Adrenal gland (tissue), 12 donors: Measurements from ENCODE around the gene CAPN8. TPM values are rescaled to one million over a fixed set of nuclear protein-coding genes. Genes with fewer than 3 reads are reported as not detected.

Source experiments
- DNase-seq, 7 donors: peaks; one replicate each; pipeline ENCODE4 v3.0.0-alpha.2; 2019 to 2020
- H3K27ac ChIP-seq, 5 donors: fragments of 200-600 bp; sonication (generic) in 4 of 5; 1 replicate in 3 of 5; 2 replicates in 2 of 5; pipeline versions ENCODE4 v1.5.1 to v1.8.0; 2016 to 2020; ENCODE audit warnings: mild to moderate bottlenecking in 1 of 5
- H3K27me3 ChIP-seq: fragments of 200-600 bp; 2 replicates; pipeline ENCODE4 v1.8.0; 2021
- H3K36me3 ChIP-seq, 2 donors: fragments of 200-600 bp; replicated peaks in 1 of 2; 1 replicate in 1 of 2; 2 replicates in 1 of 2; pipeline versions ENCODE4 v1.5.1 to v1.8.0; 2018 to 2022
- H3K4me1 ChIP-seq, 2 donors: fragments of 200-600 bp; replicated peaks in 1 of 2; 1 replicate in 1 of 2; 2 replicates in 1 of 2; pipeline versions ENCODE4 v1.5.1 to v1.8.0; 2018 to 2021
- H3K4me3 ChIP-seq, 4 donors: fragments of 200-600 bp; sonication (generic) in 3 of 4; one replicate each; pipeline ENCODE4 v1.5.1; 2016 to 2018
- H3K9me3 ChIP-seq, 3 donors: fragments of 200-600 bp; sonication (generic) in 1 of 3; replicated peaks in 1 of 3; 1 replicate in 2 of 3; 2 replicates in 1 of 3; pipeline versions ENCODE4 v1.5.1 to v1.8.0; 2016 to 2021
- POLR2A ChIP-seq, 2 donors: fragments of 450-650 bp; IDR thresholded peaks; one replicate each; pipeline ENCODE4 v1.6.1; 2017; ENCODE audit warnings: antibody characterized with exemption in 2 of 2, mild to moderate bottlenecking in 2 of 2, moderate library complexity in 1 of 2
- WGBS, 4 donors: extraction: QIAGEN DNeasy Blood & Tissue Kit in 2 of 4; methylation state at CpG; one replicate each; pipeline versions ENCODE4 v1.1.5 to v1.1.7; 2013 to 2017; 5-methylcytosine and 5-hydroxymethylcytosine counted together
- intact Hi-C, 2 donors: fragments of 100-400 bp; cut with DNase I; formaldehyde crosslinking; loops; one replicate each; pipeline versions ENCODE4 v1.14.1 to v1.15.0; 2022 to 2023
- polyA plus RNA-seq, 3 donors: library from polyadenylated mRNA; stranded (reverse); fragments of 200-250 nt in 2 of 3; fragments of 350-450 nt in 1 of 3; fragmentation: Illumina TruSeq in 1 of 3; extraction: RNeasy Lipid Tissue Mini Kit (QIAGEN cat#74804) in 1 of 3; gene quantifications; one replicate each; pipeline ENCODE4 v1.2.3, GENCODE V29; 2013 to 2014
- total RNA-seq, 9 donors: library from RNA; depleted of rRNA in 4 of 9; stranded (reverse); fragments of >200 nt in 4 of 9; fragments of 120-200 nt in 1 of 9; fragmentation: NEBNext Ultra II Directional in 1 of 9; extraction: Animal tissue kit (Norgen Biotek cat#: 25700) in 1 of 9; gene quantifications; one replicate each; pipeline versions ENCODE4 v1.1.0 to v1.2.4, GENCODE V29; 2013 to 2023
- TF ChIP-seq, protein P1 (sequence below), 6 experiments: fragments of 450-650 bp in 4 of 6; fragments of 200-600 bp in 2 of 6; sonication (generic) in 1 of 6; IDR thresholded peaks; 1 replicate in 5 of 6; 2 replicates in 1 of 6; pipeline versions ENCODE4 v1.5.1 to v1.8.0; 2016 to 2021; ENCODE audit warnings: antibody characterized with exemption in 6 of 6, mild to moderate bottlenecking in 2 of 6, moderate library complexity in 1 of 6
- donor health status: healthy with polysubstance abuse.
- donor health status: Bipolar disorder and iron deficiency.
- donor health status: DM: yes; HTN: yes; CAD: no.
- donor health status: DM: no; HTN: no; CAD: no.
- donor health status: DM: no; HTN: no; CAD: no.
- donor health status: DM: yes; HTN: yes; CAD: no.

Gene CAPN8
- total and polyA plus RNA-seq, 12 donors: 0.14 to 1.7 (median 0.79) TPM; not detected in 4

DNA sequence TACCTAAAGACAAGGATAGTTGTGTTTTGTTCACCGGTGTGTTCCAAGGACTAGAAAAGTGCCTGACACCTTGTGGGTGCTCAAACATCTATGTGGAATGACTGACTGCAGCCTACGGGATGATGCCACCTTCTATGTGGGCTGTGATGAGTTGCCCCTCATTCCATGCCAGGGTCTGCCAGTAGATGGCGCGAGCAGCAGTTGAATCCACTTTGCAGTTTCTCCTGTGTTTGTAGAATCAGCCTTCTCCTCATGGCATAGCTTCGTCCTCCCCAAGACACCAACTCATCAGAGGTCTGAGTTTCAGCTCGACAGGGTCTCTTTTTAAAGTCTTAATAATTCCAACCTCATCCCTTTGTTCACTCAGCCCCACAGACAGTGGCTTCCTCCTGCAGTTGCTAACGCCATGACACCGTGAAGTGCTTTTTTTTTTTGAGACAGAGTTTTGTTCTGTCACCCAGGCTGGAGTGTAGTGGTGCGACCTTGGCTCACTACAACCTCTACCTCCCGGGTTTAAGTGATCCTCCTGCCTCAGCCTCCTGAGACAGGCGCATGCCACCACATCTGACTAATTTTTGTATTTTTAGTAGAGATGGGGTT, 133.7 kb downstream of the CAPN8 start:
- WGBS, 4 donors: 43 to 50% (median 47%) methylated on average over 11 of the region's 11 CpGs
- Histone ChIP-seq H3K27me3 (no peaks in the 10 kb centered on the region), H3K4me3 (no peak overlapping the region), H3K36me3 (no peaks in the 10 kb centered on the region), H3K27ac (no peak overlapping the region), H3K9me3 (no peaks in the 10 kb centered on the region), H3K4me1 (no peaks in the 10 kb centered on the region)
- intact Hi-C loops: no loop called here
- DNase-seq: peak; percentile 56 to 84 (median 72)
- no peak for TF ChIP-seq POLR2A (IDR thresholded peaks at IDR 0.05)
- TF ChIP-seq, protein P1, sequence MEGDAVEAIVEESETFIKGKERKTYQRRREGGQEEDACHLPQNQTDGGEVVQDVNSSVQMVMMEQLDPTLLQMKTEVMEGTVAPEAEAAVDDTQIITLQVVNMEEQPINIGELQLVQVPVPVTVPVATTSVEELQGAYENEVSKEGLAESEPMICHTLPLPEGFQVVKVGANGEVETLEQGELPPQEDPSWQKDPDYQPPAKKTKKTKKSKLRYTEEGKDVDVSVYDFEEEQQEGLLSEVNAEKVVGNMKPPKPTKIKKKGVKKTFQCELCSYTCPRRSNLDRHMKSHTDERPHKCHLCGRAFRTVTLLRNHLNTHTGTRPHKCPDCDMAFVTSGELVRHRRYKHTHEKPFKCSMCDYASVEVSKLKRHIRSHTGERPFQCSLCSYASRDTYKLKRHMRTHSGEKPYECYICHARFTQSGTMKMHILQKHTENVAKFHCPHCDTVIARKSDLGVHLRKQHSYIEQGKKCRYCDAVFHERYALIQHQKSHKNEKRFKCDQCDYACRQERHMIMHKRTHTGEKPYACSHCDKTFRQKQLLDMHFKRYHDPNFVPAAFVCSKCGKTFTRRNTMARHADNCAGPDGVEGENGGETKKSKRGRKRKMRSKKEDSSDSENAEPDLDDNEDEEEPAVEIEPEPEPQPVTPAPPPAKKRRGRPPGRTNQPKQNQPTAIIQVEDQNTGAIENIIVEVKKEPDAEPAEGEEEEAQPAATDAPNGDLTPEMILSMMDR (IDR thresholded peaks at IDR 0.05): peak; percentile 56 to 70 (median 64)

DNA sequence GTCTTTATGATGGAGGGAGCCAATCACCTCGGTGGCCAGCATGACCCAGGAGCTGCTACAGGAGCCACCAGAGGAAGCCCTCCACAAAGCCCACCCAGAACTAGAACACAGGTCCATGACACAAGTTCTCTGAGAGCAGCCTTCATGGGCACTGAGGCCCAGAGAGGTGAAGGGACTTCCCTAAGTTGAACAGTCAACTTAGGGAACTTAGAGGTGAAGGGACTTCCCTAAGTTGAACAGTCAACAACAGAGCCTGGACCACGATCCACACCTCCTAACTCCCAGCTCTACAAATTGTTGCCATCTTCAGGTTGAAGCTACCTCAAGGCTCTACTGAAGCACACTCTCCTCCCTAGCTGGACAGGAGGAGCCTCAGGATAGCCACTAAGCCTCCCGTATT, 139.5 kb downstream of the CAPN8 start:
- Histone ChIP-seq H3K36me3 (no peaks in the 10 kb centered on the region), H3K4me3 (no peak overlapping the region), H3K27me3 (no peaks in the 10 kb centered on the region), H3K9me3 (no peaks in the 10 kb centered on the region), H3K27ac (no peak overlapping the region), H3K4me1 (no peaks in the 10 kb centered on the region)
- DNase-seq: no peak
- TF ChIP-seq POLR2A (IDR thresholded peaks at IDR 0.05): no peak
- TF ChIP-seq, protein P1 (IDR thresholded peaks at IDR 0.05): no peak
- WGBS, 4 donors: 61 to 88% (median 84%) methylated on average over 3 of the region's 3 CpGs
- intact Hi-C loops: no loop called here

DNA sequence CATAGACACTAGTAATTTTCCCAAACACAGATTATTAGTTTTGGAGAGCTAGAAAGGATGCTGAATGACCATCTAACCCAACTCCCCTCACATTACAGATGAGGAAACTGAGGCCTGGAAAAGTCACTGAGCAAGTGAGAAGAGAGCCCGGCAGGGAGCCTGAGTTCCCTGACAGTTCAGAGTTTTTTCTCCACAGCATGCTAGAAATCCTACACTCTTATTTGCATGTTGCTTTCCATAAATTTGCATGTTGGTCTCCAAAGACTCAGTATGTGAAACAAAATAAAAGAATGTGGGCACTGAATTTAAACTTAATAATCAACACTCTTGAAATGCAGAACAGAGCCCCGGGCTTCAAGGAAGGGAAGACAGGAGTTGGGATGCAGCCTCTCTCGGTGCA, 140.0 kb downstream of the CAPN8 start:
- H3K4me3 ChIP-seq: no peak overlapping the region
- H3K27ac ChIP-seq: no peak overlapping the region
- 68 to 93% (median 75%) methylated on average over 3 of the region's 3 CpGs for WGBS, 4 donors
- H3K36me3 ChIP-seq: no peaks in the 10 kb centered on the region
- H3K9me3 ChIP-seq: no peaks in the 10 kb centered on the region
- no peaks in the 10 kb centered on the region for H3K4me1 ChIP-seq
- intact Hi-C loops: no loop called here
- no peak for TF ChIP-seq POLR2A (IDR thresholded peaks at IDR 0.05)
- TF ChIP-seq, protein P1 (IDR thresholded peaks at IDR 0.05): no peak
- H3K27me3 ChIP-seq: no peaks in the 10 kb centered on the region
- DNase-seq: no peak

DNA sequence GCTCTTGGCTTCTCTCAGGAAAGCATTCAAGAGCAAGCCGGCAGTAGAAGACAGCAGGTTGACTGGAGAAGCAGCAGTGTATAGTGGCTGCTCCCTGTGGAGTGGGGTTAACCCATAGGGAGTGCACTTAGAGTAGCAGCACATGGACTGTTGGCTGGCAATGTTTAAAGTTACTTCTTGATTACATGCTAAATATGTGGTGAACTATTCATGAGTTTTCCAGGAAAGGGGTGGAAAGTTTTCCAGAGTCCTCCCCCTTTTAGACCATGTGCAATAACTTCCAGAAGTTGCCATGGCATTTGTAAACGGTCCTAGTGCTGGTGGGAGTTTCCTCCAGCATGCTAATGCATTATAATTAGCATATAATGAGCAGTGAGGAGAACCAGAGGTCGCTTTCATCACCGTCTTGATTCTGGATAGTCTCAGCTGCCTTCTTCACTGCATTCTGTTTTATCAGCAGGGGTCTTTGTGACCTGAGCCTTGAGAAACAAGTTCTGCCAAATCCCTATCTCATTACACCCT, 140.5 kb downstream of the CAPN8 start:
- no peak overlapping the region for H3K4me3 ChIP-seq
- no peak for DNase-seq
- 70 to 84% (median 79%) methylated on average over 4 of the region's 4 CpGs for WGBS, 4 donors
- TF ChIP-seq, protein P1 (IDR thresholded peaks at IDR 0.05): no peak
- no peak for TF ChIP-seq POLR2A (IDR thresholded peaks at IDR 0.05)
- no peak overlapping the region for H3K27ac ChIP-seq
- no peaks in the 10 kb centered on the region for H3K4me1 ChIP-seq
- no peaks in the 10 kb centered on the region for H3K36me3 ChIP-seq
- no peaks in the 10 kb centered on the region for H3K27me3 ChIP-seq
- intact Hi-C loops: no loop called here
- no peaks in the 10 kb centered on the region for H3K9me3 ChIP-seq
